Measurements from ENCODE around the gene CEP135.

- TF ChIP-seq CTCF (IDR thresholded peaks at IDR 0.05; ENCODE audit: extremely low read depth in 1 of 2, insufficient read depth in 1 of 2, low read depth in 1 of 2, low read length in 2 of 2), result no peak
- no peak for TF ChIP-seq MAX (IDR thresholded peaks at IDR 0.05; ENCODE audit: insufficient read depth, insufficient read length)
- no peak for TF ChIP-seq EZH2 (IDR thresholded peaks at IDR 0.05; ENCODE audit: borderline replicate concordance, low read depth, low read length, severe bottlenecking)
- TF ChIP-seq POLR2AphosphoS5 (IDR thresholded peaks at IDR 0.05; ENCODE audit: insufficient read depth, low read depth, low read length), result no peak
Observed at GRCh38 chr4:55939421-55939820, 9.3 kb upstream of the CEP135 start.
